Stimulated activated naive CD8-positive, alpha-beta T cell treated with anti-CD3 and anti-CD28 coated beads, Interleukin-15, Interleukin-2, amounts not matched to agents 100 U/mL and 50 U/mL, for 24 hours (primary cell): Measurements from ENCODE around the gene ZNF286A.
"Not testable (repeated sequence)": the region's sequence is repeated elsewhere in the genome, so short reads cannot be mapped to it uniquely, and the experiment has no call there.

Source experiments
- ATAC-seq: fragments of 150-1000 bp; cut with Tn5 transposase; one replicate; pipeline ENCODE4 v1.10.0; 2021
- DNase-seq: peaks from one replicate; pipeline ENCODE4 v3.0.0; 2021

Gene ZNF286A

GRCh38 chr17:15699413-15699924 is at the start of gene ZNF286A:
TSS of gene ZNF286A (plus strand) at chr17:15699752. CDS start at chr17:15700330, 578 bp downstream.
- DNase-seq (peak; percentile 98), ATAC-seq (peak; percentile 99)

GRCh38 chr17:15649861-15650421 is 49.6 kb upstream of the ZNF286A start:
- DNase-seq (no peak), ATAC-seq (no peak)

- ATAC-seq: no peak
Measured at GRCh38 chr17:15650741-15651582, 48.6 kb upstream of the ZNF286A start.

GRCh38 chr17:15651583-15652110 is 47.9 kb upstream of the ZNF286A start:
- DNase-seq (no peak), ATAC-seq (peak; percentile 55)

More at GRCh38 chr17:15650741-15651582, 48.6 kb upstream of the ZNF286A start:
- no peak for DNase-seq

GRCh38 chr17:15652960-15653359 is 46.6 kb upstream of the ZNF286A start:
- no peak for ATAC-seq
- DNase-seq: no peak

GRCh38 chr17:15654401-15654800 is 45.2 kb upstream of the ZNF286A start:
- DNase-seq, ATAC-seq: not testable (repeated sequence)

GRCh38 chr17:15654886-15655561 is 44.5 kb upstream of the ZNF286A start:
- DNase-seq (no peak), ATAC-seq (no peak)

- ATAC-seq (no peak), DNase-seq (no peak)
Measured at GRCh38 chr17:15657868-15658267, 41.7 kb upstream of the ZNF286A start.

- no peak for ATAC-seq
Measured at GRCh38 chr17:15658296-15658695, 41.3 kb upstream of the ZNF286A start.

GRCh38 chr17:15659236-15659635 is 40.3 kb upstream of the ZNF286A start:
- no peak for DNase-seq
- ATAC-seq: no peak

More at GRCh38 chr17:15658296-15658695, 41.3 kb upstream of the ZNF286A start:
- no peak for DNase-seq

- no peak for ATAC-seq
Measured at GRCh38 chr17:15659663-15660062, 39.9 kb upstream of the ZNF286A start.

GRCh38 chr17:15660077-15660476 is 39.5 kb upstream of the ZNF286A start:
- no peak for ATAC-seq

More at GRCh38 chr17:15659663-15660062, 39.9 kb upstream of the ZNF286A start:
- DNase-seq: no peak

GRCh38 chr17:15662681-15663080 is 36.9 kb upstream of the ZNF286A start:
- DNase-seq (no peak), ATAC-seq (no peak)

More at GRCh38 chr17:15660077-15660476, 39.5 kb upstream of the ZNF286A start:
- DNase-seq: no peak

GRCh38 chr17:15663176-15663575 is 36.4 kb upstream of the ZNF286A start:
- DNase-seq (no peak), ATAC-seq (no peak)

GRCh38 chr17:15663691-15664090 is 35.9 kb upstream of the ZNF286A start:
- no peak for DNase-seq
- ATAC-seq: no peak

GRCh38 chr17:15669526-15669925 is 30.0 kb upstream of the ZNF286A start:
- not testable (repeated sequence) for ATAC-seq

GRCh38 chr17:15674640-15675039 is 24.9 kb upstream of the ZNF286A start:
- ATAC-seq, DNase-seq: not testable (repeated sequence)

More at GRCh38 chr17:15669526-15669925, 30.0 kb upstream of the ZNF286A start:
- DNase-seq: not testable (repeated sequence)

- ATAC-seq, DNase-seq: not testable (repeated sequence)
Measured at GRCh38 chr17:15675991-15676390, 23.6 kb upstream of the ZNF286A start.

GRCh38 chr17:15683135-15683534 is 16.4 kb upstream of the ZNF286A start:
- ATAC-seq, DNase-seq: not testable (repeated sequence)

- ATAC-seq (peak; percentile 93), DNase-seq (peak; percentile 81)
Measured at GRCh38 chr17:15683824-15684478, 15.6 kb upstream of the ZNF286A start, which contains the start of gene TRIM16. TSS of gene TRIM16 (minus strand) at chr17:15684311. CDS start at chr17:15651609, 32,702 bp downstream.

GRCh38 chr17:15687494-15687893 is 12.1 kb upstream of the ZNF286A start:
- DNase-seq, ATAC-seq: not testable (repeated sequence)
